Mesenchymal stem cell (in vitro differentiated cells and primary cell): ENCODE measurements around the gene ARFIP1.

Experiments
- DNase-seq: peaks from one replicate; pipeline ENCODE4 v3.0.0-alpha.2; 2013
- H2AFZ ChIP-seq: one replicate; pipeline ENCODE4 v1.6.1; 2013; ENCODE audit warnings: low read depth, mild to moderate bottlenecking, control low read depth, inconsistent platforms, low read length, moderate library complexity
- H2AK5ac ChIP-seq: 2 replicates; pipeline ENCODE4 v1.6.1; 2013; ENCODE audit warnings: low read length, moderate library complexity, mild to moderate bottlenecking, inconsistent platforms; ENCODE audit not compliant: severe bottlenecking
- H2BK120ac ChIP-seq: one replicate; pipeline ENCODE4 v1.6.1; 2013; ENCODE audit warnings: low read depth, mild to moderate bottlenecking, inconsistent platforms, low read length, moderate library complexity
- H2BK12ac ChIP-seq, 2 experiments: one replicate each; pipeline ENCODE4 v1.6.1; 2013; ENCODE audit warnings: inconsistent platforms in 2 of 2, low read length in 2 of 2, mild to moderate bottlenecking in 2 of 2, moderate library complexity in 2 of 2, control low read depth in 1 of 2
- H2BK15ac ChIP-seq: one replicate; pipeline ENCODE4 v1.6.1; 2013; ENCODE audit warnings: mild to moderate bottlenecking, low read depth, inconsistent platforms; ENCODE audit not compliant: poor library complexity, severe bottlenecking
- H2BK5ac ChIP-seq: 2 replicates; pipeline ENCODE4 v1.6.1; 2013; ENCODE audit warnings: low read depth, mild to moderate bottlenecking, low read length, control low read depth, inconsistent platforms; ENCODE audit not compliant: poor library complexity, severe bottlenecking
- H3K14ac ChIP-seq, 2 experiments: one replicate each; pipeline ENCODE4 v1.6.1; 2013; ENCODE audit warnings: inconsistent platforms in 2 of 2, low read length in 2 of 2, control low read depth in 1 of 2, mild to moderate bottlenecking in 1 of 2, moderate library complexity in 1 of 2
- H3K18ac ChIP-seq, 2 experiments: one replicate each; pipeline ENCODE4 v1.6.1; 2013; ENCODE audit warnings: inconsistent platforms in 2 of 2, low read length in 2 of 2, control low read depth in 1 of 2, low read depth in 1 of 2, mild to moderate bottlenecking in 1 of 2
- H3K23ac ChIP-seq, 2 experiments: one replicate each; pipeline ENCODE4 v1.6.1; 2013; ENCODE audit warnings: inconsistent platforms in 2 of 2, low read length in 2 of 2, mild to moderate bottlenecking in 2 of 2, moderate library complexity in 2 of 2, control low read depth in 1 of 2
- H3K27ac ChIP-seq: 2 replicates; pipeline ENCODE4 v1.5.1; 2013; ENCODE audit warnings: mild to moderate bottlenecking, moderate library complexity, low read length, control low read depth, inconsistent platforms; ENCODE audit not compliant: poor library complexity, severe bottlenecking
- H3K27me3 ChIP-seq, 2 experiments: 2 replicates each; pipeline versions ENCODE4 v1.6.1 to v1.7.0; 2013; ENCODE audit warnings: low read length in 2 of 2, mild to moderate bottlenecking in 2 of 2, moderate library complexity in 2 of 2, control low read depth in 1 of 2, inconsistent platforms in 1 of 2; ENCODE audit not compliant: control insufficient read depth in 1 of 2, insufficient read depth in 1 of 2
- H3K36me3 ChIP-seq, 2 experiments: 2 replicates each; pipeline versions ENCODE4 v1.6.1 to v1.7.0; 2013; ENCODE audit warnings: low read length in 2 of 2, control low read depth in 1 of 2, inconsistent platforms in 1 of 2, low read depth in 1 of 2, mild to moderate bottlenecking in 1 of 2; ENCODE audit not compliant: insufficient read depth in 2 of 2, control insufficient read depth in 1 of 2
- H3K4ac ChIP-seq, 2 experiments: one replicate each; pipeline ENCODE4 v1.6.1; 2013; ENCODE audit warnings: inconsistent platforms in 2 of 2, low read length in 2 of 2, mild to moderate bottlenecking in 2 of 2, moderate library complexity in 2 of 2, control low read depth in 1 of 2, low read depth in 1 of 2
- H3K4me1 ChIP-seq: 2 replicates; pipeline ENCODE4 v1.6.1; 2013; ENCODE audit warnings: low read depth, low read length, control low read depth; ENCODE audit not compliant: control insufficient read depth, insufficient read depth
- H3K4me2 ChIP-seq: 2 replicates; pipeline ENCODE4 v1.6.1; 2013; ENCODE audit warnings: low read length, mild to moderate bottlenecking, inconsistent platforms; ENCODE audit not compliant: poor library complexity, severe bottlenecking
- H3K4me3 ChIP-seq, 2 experiments: 2 replicates each; pipeline versions ENCODE4 v1.5.1 to v1.7.0; 2013; ENCODE audit warnings: low read length in 2 of 2, mild to moderate bottlenecking in 2 of 2, control low read depth in 1 of 2, low read depth in 1 of 2; ENCODE audit not compliant: insufficient read depth in 1 of 2
- H3K79me1 ChIP-seq: replicated peaks from 2 replicates; pipeline ENCODE4 v1.6.1; 2013; ENCODE audit warnings: mild to moderate bottlenecking, control low read depth, low read length, inconsistent platforms; ENCODE audit not compliant: poor library complexity, severe bottlenecking
- H3K9ac ChIP-seq: 2 replicates; pipeline ENCODE4 v1.7.0; 2013; ENCODE audit warnings: mild to moderate bottlenecking, low read length, moderate library complexity
- H3K9me3 ChIP-seq: 2 replicates; pipeline ENCODE4 v1.7.0; 2013; ENCODE audit warnings: mild to moderate bottlenecking, low read length; ENCODE audit not compliant: control insufficient read depth
- H4K8ac ChIP-seq: one replicate; pipeline ENCODE4 v1.6.1; 2013; ENCODE audit warnings: inconsistent platforms, mild to moderate bottlenecking, low read length, moderate library complexity
- H4K91ac ChIP-seq: one replicate; pipeline ENCODE4 v1.6.1; 2013; ENCODE audit warnings: mild to moderate bottlenecking, low read length, inconsistent platforms
- WGBS: methylation state at CpG from one replicate; pipeline ENCODE4 v1.1.7; 2013; ENCODE audit warnings: mixed read lengths; 5-methylcytosine and 5-hydroxymethylcytosine counted together

Gene ARFIP1

GRCh38 chr4:152825336-152825735, 45.6 kb downstream of the ARFIP1 start:
- peaks cover 2% of the 10 kb centered on the region for H3K9me3 ChIP-seq
- no peak overlapping the region for H3K14ac ChIP-seq

GRCh38 chr4:152828122-152828521, 48.4 kb downstream of the ARFIP1 start:
- no peak overlapping the region for H3K9ac ChIP-seq
- no peak overlapping the region for H2AFZ ChIP-seq
- no peak overlapping the region for H2AK5ac ChIP-seq
- H3K4me2 ChIP-seq, result no peak overlapping the region
- H3K27ac ChIP-seq, result no peak overlapping the region
- no peak overlapping the region for H3K4me3 ChIP-seq
- H3K23ac ChIP-seq, result no peak overlapping the region
- no peak overlapping the region for H3K18ac ChIP-seq
- no peaks in the 10 kb centered on the region for H3K4me1 ChIP-seq
- H3K79me1 ChIP-seq, result peaks cover 12% of the 10 kb centered on the region
- peaks cover 0 to 20% of the 10 kb centered on the region in 2 experiments for H3K36me3 ChIP-seq
- no peak overlapping the region for H4K91ac ChIP-seq
- H2BK12ac ChIP-seq, result no peak overlapping the region
- H2BK5ac ChIP-seq, result no peak overlapping the region
- no peak overlapping the region for H2BK120ac ChIP-seq
- H3K27me3 ChIP-seq, result no peaks in the 10 kb centered on the region
- H3K4ac ChIP-seq, result no peak overlapping the region
- no peak overlapping the region for H3K14ac ChIP-seq
- H2BK15ac ChIP-seq, result no peak overlapping the region
- DNase-seq, result no peak
- no peak overlapping the region for H4K8ac ChIP-seq
- H3K9me3 ChIP-seq, result peaks cover 2% of the 10 kb centered on the region
- WGBS, result 100% methylated on average over 1 of the region's 1 CpG

More at GRCh38 chr4:152825336-152825735, 45.6 kb downstream of the ARFIP1 start:
- Histone ChIP-seq H3K27me3 (no peaks in the 10 kb centered on the region), H3K18ac (no peak overlapping the region), H2AFZ (no peak overlapping the region), H2AK5ac (no peak overlapping the region), H2BK12ac (no peak overlapping the region), H3K4ac (no peak overlapping the region), H4K8ac (no peak overlapping the region), H3K36me3 (no peaks in the 10 kb centered on the region), H3K4me2 (no peak overlapping the region), H4K91ac (no peak overlapping the region), H3K9ac (no peak overlapping the region), H2BK15ac (no peak overlapping the region), H3K4me3 (no peak overlapping the region), H3K4me1 (no peaks in the 10 kb centered on the region), H2BK120ac (no peak overlapping the region), H3K27ac (no peak overlapping the region), H2BK5ac (no peak overlapping the region), H3K79me1 (peaks cover 15% of the 10 kb centered on the region), H3K23ac (no peak overlapping the region)
- no peak for DNase-seq

GRCh38 chr4:152831416-152831815, 51.7 kb downstream of the ARFIP1 start:
- no peak overlapping the region for H3K4me3 ChIP-seq
- peaks cover 18% of the 10 kb centered on the region for H3K79me1 ChIP-seq
- no peak overlapping the region for H2BK5ac ChIP-seq
- H3K27me3 ChIP-seq, result no peaks in the 10 kb centered on the region
- no peak overlapping the region for H3K4me2 ChIP-seq
- H3K9me3 ChIP-seq, result peaks cover 2% of the 10 kb centered on the region
- 96% methylated on average over 2 of the region's 2 CpGs for WGBS
- no peak overlapping the region for H2AFZ ChIP-seq
- no peak overlapping the region for H3K27ac ChIP-seq
- no peaks in the 10 kb centered on the region for H3K4me1 ChIP-seq
- H3K18ac ChIP-seq, result no peak overlapping the region
- DNase-seq, result no peak
- H3K9ac ChIP-seq, result no peak overlapping the region
- no peak overlapping the region for H2BK15ac ChIP-seq
- H4K91ac ChIP-seq, result no peak overlapping the region
- no peak overlapping the region for H3K23ac ChIP-seq
- no peak overlapping the region for H2BK120ac ChIP-seq
- H2AK5ac ChIP-seq, result no peak overlapping the region
- peaks cover 8 to 47% of the 10 kb centered on the region in 2 experiments for H3K36me3 ChIP-seq
- H4K8ac ChIP-seq, result no peak overlapping the region
- H3K4ac ChIP-seq, result no peak overlapping the region
- H2BK12ac ChIP-seq, result no peak overlapping the region
- H3K14ac ChIP-seq, result no peak overlapping the region

GRCh38 chr4:152836936-152837335, 57.2 kb downstream of the ARFIP1 start:
- Histone ChIP-seq H3K36me3 (peaks cover 12 to 38% of the 10 kb centered on the region in 2 experiments), H4K8ac (no peak overlapping the region), H3K4me3 (no peak overlapping the region), H2BK5ac (no peak overlapping the region), H3K18ac (no peak overlapping the region), H2BK15ac (no peak overlapping the region), H3K4ac (no peak overlapping the region), H3K27ac (no peak overlapping the region), H3K9ac (no peak overlapping the region), H3K14ac (no peak overlapping the region), H3K23ac (no peak overlapping the region), H2AFZ (no peak overlapping the region), H2BK12ac (no peak overlapping the region), H4K91ac (no peak overlapping the region), H3K79me1 (peaks cover 12% of the 10 kb centered on the region), H2AK5ac (no peak overlapping the region), H3K9me3 (peaks cover 5% of the 10 kb centered on the region), H3K27me3 (no peaks in the 10 kb centered on the region), H3K4me1 (no peaks in the 10 kb centered on the region), H3K4me2 (no peak overlapping the region), H2BK120ac (no peak overlapping the region)
- 92% methylated on average over 3 of the region's 3 CpGs for WGBS
- DNase-seq, result no peak
